Neural cell (in vitro differentiated cells): Measurements from ENCODE around the gene TOB1. TPM values are rescaled to one million over a fixed set of nuclear protein-coding genes. Genes with fewer than 3 reads are reported as not detected.

ENCODE experiments used
- H2AFZ ChIP-seq: fragments of 200-600, 300-800 bp; sonication (generic), shearing (Covaris generic); 2 replicates; pipeline ENCODE4 v1.6.0; 2014; ENCODE audit warnings: low read depth, mild to moderate bottlenecking, antibody characterized with exemption, low read length, moderate library complexity
- H3F3A ChIP-seq: fragments of 200-600 bp; shearing (Covaris generic); 2 replicates; pipeline ENCODE4 v1.6.1; 2016; ENCODE audit warnings: mild to moderate bottlenecking, moderate library complexity, mixed read lengths, antibody characterized with exemption, low read length; ENCODE audit not compliant: insufficient read depth, poor library complexity, severe bottlenecking
- H3K27ac ChIP-seq: fragments of 200-600, 300-800 bp; sonication (generic), shearing (Covaris generic); 2 replicates; pipeline ENCODE4 v1.5.1; 2014; ENCODE audit warnings: mild to moderate bottlenecking, low read length, moderate library complexity
- H3K27me3 ChIP-seq: fragments of 300-800, 200-600 bp; sonication (generic), shearing (Covaris generic); 2 replicates; pipeline ENCODE4 v1.6.0; 2014; ENCODE audit warnings: mild to moderate bottlenecking, low read depth, low read length, moderate library complexity; ENCODE audit not compliant: insufficient read depth
- H3K36me3 ChIP-seq: fragments of 300-800, 200-600 bp; sonication (generic), shearing (Covaris generic); 2 replicates; pipeline ENCODE4 v1.5.1; 2014; ENCODE audit warnings: mild to moderate bottlenecking, antibody characterized with exemption, low read length, moderate library complexity; ENCODE audit not compliant: insufficient read depth
- H3K4me2 ChIP-seq: fragments of 300-800, 200-600 bp; sonication (generic), shearing (Covaris generic); 2 replicates; pipeline ENCODE4 v1.6.0; 2014; ENCODE audit warnings: mild to moderate bottlenecking, low read length
- H3K4me3 ChIP-seq: fragments of 300-800, 200-600 bp; sonication (generic), shearing (Covaris generic); 2 replicates; pipeline ENCODE4 v1.5.1; 2014; ENCODE audit warnings: mild to moderate bottlenecking, low read length, moderate library complexity
- H3K79me2 ChIP-seq: fragments of 200-600 bp; shearing (Covaris generic); replicated peaks from 2 replicates; pipeline ENCODE4 v1.6.0; 2014; ENCODE audit warnings: mild to moderate bottlenecking, low read length, moderate library complexity; ENCODE audit not compliant: insufficient read depth
- H3K9ac ChIP-seq: fragments of 300-800, 200-600 bp; sonication (generic), shearing (Covaris generic); 2 replicates; pipeline ENCODE4 v1.6.1; 2016; ENCODE audit warnings: mild to moderate bottlenecking, low read length, mixed read lengths
- H3K9me2 ChIP-seq: fragments of 200-600 bp; shearing (Covaris generic); 2 replicates; pipeline ENCODE4 v1.6.1; 2016; ENCODE audit warnings: mild to moderate bottlenecking, low read length, mixed read lengths; ENCODE audit not compliant: insufficient read depth
- H3K9me3 ChIP-seq: fragments of 200-600, 300-800 bp; sonication (generic), shearing (Covaris generic); 2 replicates; pipeline ENCODE4 v1.6.1; 2016; ENCODE audit warnings: mild to moderate bottlenecking, mixed run types, low read length, moderate library complexity, mixed read lengths
- H4K20me1 ChIP-seq: fragments of 200-600 bp; shearing (Covaris generic); 2 replicates; pipeline ENCODE4 v1.6.1; 2016; ENCODE audit warnings: mild to moderate bottlenecking, mixed run types; ENCODE audit not compliant: insufficient read depth
- EP300 ChIP-seq: fragments of 450-650 bp; conservative IDR thresholded peaks from 2 replicates; pipeline ENCODE4 v1.6.1; 2014; ENCODE audit warnings: antibody characterized with exemption, mild to moderate bottlenecking, moderate library complexity; ENCODE audit not compliant: poor library complexity, severe bottlenecking
- EZH2 ChIP-seq: fragments of 200-600, 300-800 bp; shearing (Covaris generic), sonication (generic); IDR thresholded peaks from 2 replicates; pipeline ENCODE4 v1.6.1; 2014; ENCODE audit warnings: antibody characterized with exemption, low read length, borderline replicate concordance, mild to moderate bottlenecking; ENCODE audit not compliant: insufficient read depth, poor library complexity, severe bottlenecking
- MXI1 ChIP-seq: fragments of 450-650 bp; conservative IDR thresholded peaks from 2 replicates; pipeline ENCODE4 v1.6.1; 2014; ENCODE audit warnings: antibody characterized with exemption, mild to moderate bottlenecking; ENCODE audit not compliant: poor library complexity, severe bottlenecking
- POLR2AphosphoS5 ChIP-seq: IDR thresholded peaks from 2 replicates; pipeline ENCODE4 v1.6.1; 2012
- RAD21 ChIP-seq: fragments of 450-650 bp; conservative IDR thresholded peaks from 2 replicates; pipeline ENCODE4 v1.6.1; 2014; ENCODE audit warnings: antibody characterized with exemption, mild to moderate bottlenecking, moderate library complexity
- SMC3 ChIP-seq: fragments of 450-650 bp; conservative IDR thresholded peaks from 2 replicates; pipeline ENCODE4 v1.6.1; 2014; ENCODE audit warnings: antibody characterized with exemption, mild to moderate bottlenecking, moderate library complexity; ENCODE audit not compliant: poor library complexity
- TAF1 ChIP-seq: IDR thresholded peaks from 2 replicates; pipeline ENCODE4 v1.6.1; 2012; ENCODE audit warnings: low read depth
- polyA plus RNA-seq: library from polyadenylated mRNA; depleted of rRNA; stranded (reverse); fragments of >200 nt; gene quantifications from 2 replicates; pipeline ENCODE4 v1.2.3, GENCODE V29; 2014
- TF ChIP-seq, protein P1 (sequence below): IDR thresholded peaks from 2 replicates; pipeline ENCODE4 v1.6.1; 2012; ENCODE audit warnings: borderline replicate concordance
- TF ChIP-seq, protein P2 (sequence below): fragments of 450-650 bp; IDR thresholded peaks from 2 replicates; pipeline ENCODE4 v1.5.1; 2014; ENCODE audit warnings: antibody characterized with exemption, mild to moderate bottlenecking, moderate library complexity; ENCODE audit not compliant: poor library complexity, severe bottlenecking

Gene TOB1
- polyA plus RNA-seq, 1 donor from 2014 or later = 8.9 TPM

DNA sequence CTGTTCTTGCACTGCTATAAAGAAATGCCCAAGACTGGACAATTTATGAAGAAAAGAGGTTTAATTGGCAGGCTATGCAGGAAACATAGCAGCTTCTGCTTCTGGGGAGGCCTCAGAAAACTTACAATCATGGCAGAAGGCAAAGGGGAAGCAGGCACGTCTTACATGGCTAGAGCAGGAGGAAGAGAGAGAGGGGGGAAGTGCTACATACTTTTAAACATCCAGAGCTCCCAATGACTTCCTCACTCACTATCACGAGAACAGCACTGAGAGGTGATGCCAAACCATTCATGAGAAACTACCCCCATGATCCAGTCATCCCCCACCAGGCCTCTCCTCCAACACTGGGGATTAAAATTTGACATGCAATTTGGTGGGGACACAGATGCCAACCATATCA, 17.4 kb downstream of the TOB1 start:
- H3K36me3 ChIP-seq = no peaks in the 10 kb centered on the region
- H3K9me3 ChIP-seq = no peaks in the 10 kb centered on the region
- no peaks in the 10 kb centered on the region for H3K27me3 ChIP-seq
- no peaks in the 10 kb centered on the region for H3K79me2 ChIP-seq
- H3F3A ChIP-seq = no peaks in the 10 kb centered on the region
- no peak for TF ChIP-seq EZH2
- TF ChIP-seq EP300 = no peak
- no peak for TF ChIP-seq TAF1
- TF ChIP-seq, protein P1, sequence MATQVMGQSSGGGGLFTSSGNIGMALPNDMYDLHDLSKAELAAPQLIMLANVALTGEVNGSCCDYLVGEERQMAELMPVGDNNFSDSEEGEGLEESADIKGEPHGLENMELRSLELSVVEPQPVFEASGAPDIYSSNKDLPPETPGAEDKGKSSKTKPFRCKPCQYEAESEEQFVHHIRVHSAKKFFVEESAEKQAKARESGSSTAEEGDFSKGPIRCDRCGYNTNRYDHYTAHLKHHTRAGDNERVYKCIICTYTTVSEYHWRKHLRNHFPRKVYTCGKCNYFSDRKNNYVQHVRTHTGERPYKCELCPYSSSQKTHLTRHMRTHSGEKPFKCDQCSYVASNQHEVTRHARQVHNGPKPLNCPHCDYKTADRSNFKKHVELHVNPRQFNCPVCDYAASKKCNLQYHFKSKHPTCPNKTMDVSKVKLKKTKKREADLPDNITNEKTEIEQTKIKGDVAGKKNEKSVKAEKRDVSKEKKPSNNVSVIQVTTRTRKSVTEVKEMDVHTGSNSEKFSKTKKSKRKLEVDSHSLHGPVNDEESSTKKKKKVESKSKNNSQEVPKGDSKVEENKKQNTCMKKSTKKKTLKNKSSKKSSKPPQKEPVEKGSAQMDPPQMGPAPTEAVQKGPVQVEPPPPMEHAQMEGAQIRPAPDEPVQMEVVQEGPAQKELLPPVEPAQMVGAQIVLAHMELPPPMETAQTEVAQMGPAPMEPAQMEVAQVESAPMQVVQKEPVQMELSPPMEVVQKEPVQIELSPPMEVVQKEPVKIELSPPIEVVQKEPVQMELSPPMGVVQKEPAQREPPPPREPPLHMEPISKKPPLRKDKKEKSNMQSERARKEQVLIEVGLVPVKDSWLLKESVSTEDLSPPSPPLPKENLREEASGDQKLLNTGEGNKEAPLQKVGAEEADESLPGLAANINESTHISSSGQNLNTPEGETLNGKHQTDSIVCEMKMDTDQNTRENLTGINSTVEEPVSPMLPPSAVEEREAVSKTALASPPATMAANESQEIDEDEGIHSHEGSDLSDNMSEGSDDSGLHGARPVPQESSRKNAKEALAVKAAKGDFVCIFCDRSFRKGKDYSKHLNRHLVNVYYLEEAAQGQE = no peak
- TF ChIP-seq POLR2AphosphoS5 = no peak
- TF ChIP-seq SMC3 = no peak
- TF ChIP-seq RAD21 = no peak
- no peaks in the 10 kb centered on the region for H3K9me2 ChIP-seq
- no peak overlapping the region for H3K4me3 ChIP-seq
- H2AFZ ChIP-seq = no peak overlapping the region
- no peak overlapping the region for H3K4me2 ChIP-seq
- H3K9ac ChIP-seq = no peak overlapping the region
- H4K20me1 ChIP-seq = no peaks in the 10 kb centered on the region
- H3K27ac ChIP-seq = no peak overlapping the region

DNA sequence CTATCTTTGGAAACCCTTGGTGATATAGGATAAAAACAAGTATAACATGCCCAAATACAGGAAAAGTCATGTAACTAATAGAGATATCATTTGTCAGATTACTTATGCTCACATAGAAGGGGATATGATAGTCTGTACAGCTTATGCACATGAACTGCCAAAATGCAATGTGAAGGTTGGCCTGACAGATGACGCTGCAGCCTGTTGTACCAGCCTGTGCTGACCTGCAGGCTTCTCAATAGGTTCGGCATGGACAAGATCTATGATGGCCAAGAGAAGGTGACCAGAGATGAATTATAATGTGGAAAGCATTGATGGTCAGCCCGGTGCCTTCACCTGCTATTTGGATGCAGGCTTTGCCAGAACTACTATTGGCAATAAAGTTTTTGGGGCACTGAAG, 18.1 kb downstream of the TOB1 start:
- TF ChIP-seq, protein P1 = no peak
- TF ChIP-seq POLR2AphosphoS5 = no peak
- no peak for TF ChIP-seq MXI1
- TF ChIP-seq, protein P2, sequence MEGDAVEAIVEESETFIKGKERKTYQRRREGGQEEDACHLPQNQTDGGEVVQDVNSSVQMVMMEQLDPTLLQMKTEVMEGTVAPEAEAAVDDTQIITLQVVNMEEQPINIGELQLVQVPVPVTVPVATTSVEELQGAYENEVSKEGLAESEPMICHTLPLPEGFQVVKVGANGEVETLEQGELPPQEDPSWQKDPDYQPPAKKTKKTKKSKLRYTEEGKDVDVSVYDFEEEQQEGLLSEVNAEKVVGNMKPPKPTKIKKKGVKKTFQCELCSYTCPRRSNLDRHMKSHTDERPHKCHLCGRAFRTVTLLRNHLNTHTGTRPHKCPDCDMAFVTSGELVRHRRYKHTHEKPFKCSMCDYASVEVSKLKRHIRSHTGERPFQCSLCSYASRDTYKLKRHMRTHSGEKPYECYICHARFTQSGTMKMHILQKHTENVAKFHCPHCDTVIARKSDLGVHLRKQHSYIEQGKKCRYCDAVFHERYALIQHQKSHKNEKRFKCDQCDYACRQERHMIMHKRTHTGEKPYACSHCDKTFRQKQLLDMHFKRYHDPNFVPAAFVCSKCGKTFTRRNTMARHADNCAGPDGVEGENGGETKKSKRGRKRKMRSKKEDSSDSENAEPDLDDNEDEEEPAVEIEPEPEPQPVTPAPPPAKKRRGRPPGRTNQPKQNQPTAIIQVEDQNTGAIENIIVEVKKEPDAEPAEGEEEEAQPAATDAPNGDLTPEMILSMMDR = no peak
- TF ChIP-seq SMC3 = no peak
- no peaks in the 10 kb centered on the region for H4K20me1 ChIP-seq
- H3K27ac ChIP-seq = no peak overlapping the region

More for the DNA sequence above, 18.1 kb downstream of the TOB1 start:
- Histone ChIP-seq H3K27me3 (no peaks in the 10 kb centered on the region), H3K36me3 (no peaks in the 10 kb centered on the region), H3K9ac (no peak overlapping the region), H3K79me2 (no peaks in the 10 kb centered on the region), H2AFZ (no peak overlapping the region), H3K4me2 (no peak overlapping the region), H3F3A (no peaks in the 10 kb centered on the region), H3K9me3 (no peaks in the 10 kb centered on the region), H3K4me3 (no peak overlapping the region), H3K9me2 (no peaks in the 10 kb centered on the region)
